Hepatic stellate cell (primary cell): ENCODE measurements around the gene CTR9.

ENCODE experiments used
- DNase-seq: peaks from one replicate; pipeline ENCODE4 v3.0.0; 2011; ENCODE audit warnings: low spot score

The CTR9 gene

DNA sequence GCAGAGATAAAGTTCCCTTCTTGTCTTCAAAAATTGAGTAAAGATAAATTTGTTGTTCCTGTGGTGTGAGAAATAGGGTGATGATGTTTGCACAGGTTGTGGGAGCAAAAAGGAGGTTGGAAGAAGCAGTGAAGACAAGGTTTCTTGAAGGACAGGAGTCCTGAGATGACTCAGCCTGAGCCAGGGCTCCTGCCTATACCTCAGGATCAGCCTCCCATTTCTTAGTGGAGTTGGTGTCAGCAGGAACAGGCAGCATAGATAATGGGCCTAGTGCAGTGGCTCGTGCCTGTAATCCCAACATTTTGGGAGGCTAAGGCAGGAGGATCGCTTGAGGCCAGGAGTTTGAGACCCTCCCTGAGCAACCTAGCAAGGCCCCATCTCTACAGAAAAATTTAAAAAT is 29.0 kb downstream of the CTR9 start:
- DNase-seq, result no peak

GRCh38 chr11:10784232-10785145 is 33.4 kb downstream of the CTR9 start:
- no peak for DNase-seq

GRCh38 chr11:10785146-10785474 is 34.1 kb downstream of the CTR9 start:
- DNase-seq, result no peak

GRCh38 chr11:10786451-10786850 is 35.4 kb downstream of the CTR9 start:
- no peak for DNase-seq

DNA sequence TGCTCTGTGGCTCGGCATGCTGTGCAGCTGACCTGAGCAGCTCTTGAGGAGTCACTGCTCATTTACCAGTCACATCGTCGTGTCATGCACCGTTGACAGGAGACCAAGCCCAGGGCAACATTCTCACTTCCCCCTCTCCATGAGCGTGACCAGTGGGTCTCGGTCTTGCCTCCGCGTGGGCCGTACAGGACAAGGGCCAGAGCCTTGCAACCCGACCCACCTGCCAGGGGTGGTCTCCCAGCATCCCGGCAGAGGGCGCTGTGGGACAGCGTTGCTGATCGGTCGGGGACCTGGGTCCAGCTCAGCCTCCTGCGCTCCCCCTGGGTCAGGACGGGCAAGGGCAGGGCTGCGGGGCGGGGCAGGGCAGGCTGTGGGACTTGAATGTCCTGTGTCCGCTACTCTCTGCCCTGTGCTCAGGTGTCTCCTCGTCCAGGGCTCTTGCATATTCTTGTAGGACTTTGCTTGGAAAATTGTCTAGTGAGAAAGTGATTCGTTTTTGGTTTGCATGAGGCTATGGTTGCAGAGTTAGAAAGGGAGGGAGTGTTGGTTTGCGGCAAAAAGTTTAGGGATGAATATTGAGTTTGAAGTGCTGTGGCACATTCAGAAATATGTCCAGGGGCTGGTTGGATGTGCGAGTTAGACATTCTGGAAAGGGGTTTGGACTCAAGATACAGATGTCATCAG is 41.5 kb downstream of the CTR9 start:
- DNase-seq, result peak; percentile 75

GRCh38 chr11:10793470-10794255 is 42.6 kb downstream of the CTR9 start:
- DNase-seq, result no peak

GRCh38 chr11:10796191-10796590 is 45.1 kb downstream of the CTR9 start:
- DNase-seq, result no peak

GRCh38 chr11:10797001-10797400 is 46.0 kb downstream of the CTR9 start:
- DNase-seq, result no peak

- DNase-seq, result no peak
Measured at GRCh38 chr11:10797531-10797930, 46.5 kb downstream of the CTR9 start.

GRCh38 chr11:10798330-10798928 is 47.4 kb downstream of the CTR9 start:
- DNase-seq, result no peak

DNA sequence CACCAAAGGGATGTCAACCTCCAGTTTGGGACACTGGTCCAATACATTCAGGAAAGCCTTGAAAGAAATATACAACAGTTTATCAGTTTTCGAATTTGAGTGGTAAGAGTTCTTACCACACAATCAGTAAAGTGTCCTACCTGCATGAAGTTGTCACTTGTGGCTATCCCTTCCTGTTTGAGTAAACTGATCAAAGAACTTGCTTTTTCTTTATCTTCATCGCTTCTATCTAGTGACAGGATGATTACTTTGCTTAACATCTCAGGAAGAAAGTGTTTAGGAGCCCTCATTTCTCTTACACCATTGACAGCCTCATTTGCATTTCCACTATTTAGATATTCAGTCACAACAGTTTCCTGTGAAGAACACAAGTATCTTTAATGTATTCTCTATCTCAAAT is 49.2 kb downstream of the CTR9 start:
- DNase-seq, result no peak

- no peak for DNase-seq
Measured at GRCh38 chr11:10803676-10804075, 52.6 kb downstream of the CTR9 start.

GRCh38 chr11:10805741-10806140 is 54.7 kb downstream of the CTR9 start:
- DNase-seq, result no peak

DNA sequence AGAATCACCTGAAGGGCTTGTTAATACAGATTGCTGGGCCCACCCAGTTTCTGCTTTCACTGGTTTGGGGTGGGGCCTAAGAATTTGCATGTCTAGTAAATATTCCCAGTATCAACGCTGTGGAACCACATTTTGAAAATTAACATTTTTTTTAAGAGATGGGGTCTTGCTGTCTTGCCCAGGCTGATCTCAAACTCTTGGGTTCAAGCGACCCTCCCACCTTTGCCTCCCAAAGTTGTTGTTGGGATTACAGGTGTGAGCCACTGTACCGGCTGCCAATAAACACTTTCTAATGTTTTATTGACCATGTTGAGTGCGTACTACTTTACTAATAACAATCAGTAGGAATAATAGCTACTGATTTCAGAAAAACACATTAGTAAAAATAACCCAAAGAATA is 55.2 kb downstream of the CTR9 start:
- no peak for DNase-seq

GRCh38 chr11:10807493-10808234 is 56.6 kb downstream of the CTR9 start:
- DNase-seq, result peak; percentile 40

GRCh38 chr11:10808235-10808552 is 57.1 kb downstream of the CTR9 start:
- no peak for DNase-seq

GRCh38 chr11:10808553-10809372 is 57.7 kb downstream of the CTR9 start, which contains the start of gene EIF4G2:
Gene EIF4G2 (minus strand): TSS chr11:10808926.
- peak; percentile 98 for DNase-seq

GRCh38 chr11:10809373-10810160 is 58.5 kb downstream of the CTR9 start:
- DNase-seq, result peak; percentile 70

GRCh38 chr11:10813945-10814344 is 62.9 kb downstream of the CTR9 start:
- DNase-seq, result no peak

- DNase-seq, result no peak
Measured at GRCh38 chr11:10818594-10818993, 67.5 kb downstream of the CTR9 start.
